Endodermal cell (in vitro differentiated cells): Measurements from ENCODE around the gene CERT1. TPM values are rescaled to one million over a fixed set of nuclear protein-coding genes. Genes with fewer than 3 reads are reported as not detected.

ENCODE experiments used
- DNase-seq: peaks from one replicate; pipeline ENCODE4 v3.0.0-alpha.2; 2017
- H3K27ac ChIP-seq: 2 replicates; pipeline ENCODE4 v1.5.1; 2013; ENCODE audit warnings: mild to moderate bottlenecking, low read depth, low read length, moderate library complexity
- H3K27me3 ChIP-seq: 2 replicates; pipeline ENCODE4 v1.6.1; 2013; ENCODE audit warnings: mild to moderate bottlenecking, low read length, moderate library complexity; ENCODE audit not compliant: insufficient read depth, control insufficient read depth, poor library complexity, severe bottlenecking
- H3K36me3 ChIP-seq: 2 replicates; pipeline ENCODE4 v1.7.0; 2013; ENCODE audit warnings: mild to moderate bottlenecking, low read length, moderate library complexity; ENCODE audit not compliant: control insufficient read depth, insufficient read depth
- H3K4me1 ChIP-seq: one replicate; pipeline ENCODE4 v1.7.0; 2013; ENCODE audit warnings: low read length; ENCODE audit not compliant: control insufficient read depth, insufficient read depth
- H3K4me3 ChIP-seq: 2 replicates; pipeline ENCODE4 v1.5.1; 2013; ENCODE audit warnings: mild to moderate bottlenecking, low read length, moderate library complexity
- H3K9ac ChIP-seq: 2 replicates; pipeline ENCODE4 v1.6.1; 2013; ENCODE audit warnings: mild to moderate bottlenecking, low read length, moderate library complexity; ENCODE audit not compliant: poor library complexity, severe bottlenecking; ENCODE audit errors: extremely low read depth
- H3K9me3 ChIP-seq: 2 replicates; pipeline ENCODE4 v1.6.1; 2013; ENCODE audit warnings: mild to moderate bottlenecking, low read length, moderate library complexity; ENCODE audit not compliant: control insufficient read depth
- H3K27ac Mint-ChIP-seq: 2 replicates; pipeline ENCODE4 v1.8.0; 2020; ENCODE audit warnings: mixed read lengths
- H3K27me3 Mint-ChIP-seq: 2 replicates; pipeline ENCODE4 v1.8.0; 2021; ENCODE audit warnings: mild to moderate bottlenecking, mixed read lengths; ENCODE audit not compliant: insufficient read depth
- H3K36me3 Mint-ChIP-seq: 2 replicates; pipeline ENCODE4 v1.8.0; 2020; ENCODE audit warnings: low read depth, mixed read lengths
- H3K4me1 Mint-ChIP-seq: 2 replicates; pipeline ENCODE4 v1.8.0; 2020; ENCODE audit warnings: mixed read lengths
- H3K4me3 Mint-ChIP-seq: 2 replicates; pipeline ENCODE4 v1.8.0; 2020; ENCODE audit warnings: mild to moderate bottlenecking, moderate library complexity, mixed read lengths
- H3K9me3 Mint-ChIP-seq: 2 replicates; pipeline ENCODE4 v1.8.0; 2020; ENCODE audit warnings: mild to moderate bottlenecking, mixed read lengths
- CTCF ChIP-seq: fragments of 200-600 bp; sonication (generic); conservative IDR thresholded peaks from 2 replicates; pipeline ENCODE4 v1.5.0; 2021; ENCODE audit warnings: antibody characterized with exemption, mild to moderate bottlenecking
- WGBS, 2 experiments: methylation state at CpG; one replicate each; pipeline versions ENCODE4 v1.1.5 to v1.1.7; 2013; ENCODE audit warnings: missing lambda C conversion rate in 2 of 2, mixed read lengths in 1 of 2; ENCODE audit not compliant: insufficient coverage in 1 of 2, insufficient read length in 1 of 2; 5-methylcytosine and 5-hydroxymethylcytosine counted together
- total RNA-seq, 2 donors: library from RNA; stranded (reverse); fragmentation: NEBNext Ultra II Directional in 1 of 2; extraction: Animal tissue kit (Norgen Biotek cat#: 25700) in 1 of 2; gene quantifications; 2 replicates in 1 of 2; 3 replicates in 1 of 2; pipeline ENCODE4 v1.2.1, GENCODE V29; 2021

The CERT1 gene
- total RNA-seq, 2 donors from 2014 or later = 51.0 to 73.5 TPM

DNA sequence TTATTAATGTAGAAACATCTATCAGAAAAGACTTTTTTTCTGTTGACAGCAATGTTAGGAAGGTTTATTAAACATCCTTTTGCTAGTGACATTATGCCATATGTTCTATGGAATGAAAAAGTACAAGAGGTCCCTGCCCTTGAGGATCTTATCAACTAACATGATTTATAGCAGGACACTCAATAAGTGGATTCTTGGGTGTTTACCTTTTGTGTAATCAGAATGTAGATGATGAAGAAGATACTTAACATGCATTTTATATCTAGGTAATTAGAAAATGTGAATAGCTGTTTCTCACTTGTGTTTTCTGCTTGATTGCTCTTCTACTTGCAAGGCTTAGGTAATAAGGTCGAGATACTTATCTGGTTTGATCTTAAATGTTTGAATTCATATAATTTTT lies 169.5 kb downstream of the CERT1 start:
- Histone ChIP-seq H3K4me3 (no peak overlapping the region), H3K27ac (no peak overlapping the region), H3K9ac (no peak overlapping the region), H3K27me3 (no peaks in the 10 kb centered on the region), H3K4me1 (peaks cover 2% of the 10 kb centered on the region), H3K36me3 (peaks cover 47% of the 10 kb centered on the region), H3K9me3 (no peaks in the 10 kb centered on the region)
- 80 to 86% methylated on average over 1 of the region's 1 CpG for WGBS, 2 experiments
- Mint-ChIP-seq H3K4me1 (peaks cover 22% of the 10 kb centered on the region), H3K27me3 (no peaks in the 10 kb centered on the region), H3K9me3 (no peaks in the 10 kb centered on the region), H3K4me3 (no peak overlapping the region), H3K27ac (no peak overlapping the region), H3K36me3 (peaks cover 47% of the 10 kb centered on the region)
- no peak for DNase-seq
- TF ChIP-seq CTCF = no peak

GRCh38 chr5:75340714-75341478 lies 170.5 kb downstream of the CERT1 start:
- H3K9me3 Mint-ChIP-seq = no peaks in the 10 kb centered on the region
- no peak for DNase-seq
- H3K27ac ChIP-seq = no peak overlapping the region
- H3K9ac ChIP-seq = no peak overlapping the region
- no peaks in the 10 kb centered on the region for H3K27me3 Mint-ChIP-seq
- peaks cover 2% of the 10 kb centered on the region for H3K4me1 ChIP-seq
- no peaks in the 10 kb centered on the region for H3K9me3 ChIP-seq
- H3K4me3 ChIP-seq = peak overlapping the region; percentile 57
- no peaks in the 10 kb centered on the region for H3K27me3 ChIP-seq
- no peak for TF ChIP-seq CTCF
- 90 to 100% methylated on average over 1 to 3 of the region's 3 CpGs for WGBS, 2 experiments
- peaks cover 40% of the 10 kb centered on the region for H3K36me3 Mint-ChIP-seq
- peak overlapping the region; percentile 35 for H3K27ac Mint-ChIP-seq
- H3K4me3 Mint-ChIP-seq = no peak overlapping the region
- H3K4me1 Mint-ChIP-seq = peaks cover 22% of the 10 kb centered on the region
- H3K36me3 ChIP-seq = peaks cover 37% of the 10 kb centered on the region

DNA sequence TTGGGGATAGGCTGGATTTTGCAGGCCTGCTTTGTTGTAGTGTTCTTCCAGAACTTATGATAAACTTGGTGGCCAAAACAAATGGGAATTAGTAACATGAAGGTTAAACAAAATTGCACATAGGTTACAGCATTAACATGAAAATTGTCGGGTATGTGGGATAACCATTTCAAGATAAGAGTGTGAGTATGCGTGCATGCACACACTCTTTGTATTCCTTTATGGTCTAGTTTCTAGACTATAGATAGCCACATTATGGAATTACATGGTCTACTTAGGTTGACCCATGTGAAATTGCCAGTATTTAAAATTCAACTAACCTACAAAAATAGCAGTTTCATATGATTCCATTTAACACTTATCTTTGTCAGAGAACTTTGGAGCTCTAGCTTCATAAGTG lies 173.0 kb downstream of the CERT1 start:
- Mint-ChIP-seq H3K9me3 (no peaks in the 10 kb centered on the region), H3K27me3 (no peaks in the 10 kb centered on the region), H3K4me1 (peaks cover 22% of the 10 kb centered on the region), H3K27ac (no peak overlapping the region), H3K36me3 (peaks cover 22% of the 10 kb centered on the region), H3K4me3 (no peak overlapping the region)
- DNase-seq = no peak
- no peak for TF ChIP-seq CTCF
- 41 to 47% methylated on average over 2 of the region's 2 CpGs for WGBS, 2 experiments
- Histone ChIP-seq H3K4me3 (peak overlapping the region; percentile 96), H3K9me3 (no peaks in the 10 kb centered on the region), H3K4me1 (peaks cover 2% of the 10 kb centered on the region), H3K36me3 (peaks cover 14% of the 10 kb centered on the region), H3K27me3 (no peaks in the 10 kb centered on the region), H3K27ac (no peak overlapping the region), H3K9ac (peak overlapping the region; percentile 74)
